Breast epithelium (tissue), 4 donors: ENCODE data around the gene PARP4. TPM values are rescaled to one million over a fixed set of nuclear protein-coding genes. Genes with fewer than 3 reads are reported as not detected.
"Not testable (repeated sequence)": the region's sequence is repeated elsewhere in the genome, so short reads cannot be mapped to it uniquely, and the experiment has no call there.

Source experiments
- DNase-seq, 2 donors: peaks; one replicate each; pipeline ENCODE4 v3.0.0-alpha.2; 2019; ENCODE audit warnings: low spot score in 2 of 2
- H3K27ac ChIP-seq, 2 donors: fragments of 200-600 bp; sonication (generic) in 1 of 2; one replicate each; pipeline ENCODE4 v1.5.1; 2016 to 2019; ENCODE audit warnings: mild to moderate bottlenecking in 1 of 2
- H3K27me3 ChIP-seq, 2 donors: fragments of 200-600 bp; sonication (generic) in 1 of 2; one replicate each; pipeline versions ENCODE4 v1.5.1 to v1.6.0; 2017 to 2019; ENCODE audit warnings: control low read depth in 1 of 2, mild to moderate bottlenecking in 1 of 2
- H3K36me3 ChIP-seq: fragments of 200-600 bp; one replicate; pipeline ENCODE4 v1.5.1; 2019
- H3K4me1 ChIP-seq, 2 donors: fragments of 200-600 bp; sonication (generic); one replicate each; pipeline ENCODE4 v1.5.1; 2016 to 2019; ENCODE audit warnings: control low read depth in 1 of 2
- H3K4me3 ChIP-seq, 3 donors: fragments of 200-600 bp; sonication (generic); 1 replicate in 2 of 3; 2 replicates in 1 of 3; pipeline ENCODE4 v1.5.1; 2016 to 2019; ENCODE audit warnings: mild to moderate bottlenecking in 3 of 3, moderate library complexity in 2 of 3
- H3K9me3 ChIP-seq, 2 donors: fragments of 200-600 bp; sonication (generic) in 1 of 2; one replicate each; pipeline ENCODE4 v1.5.1; 2016 to 2019; ENCODE audit warnings: control low read depth in 1 of 2
- POLR2A ChIP-seq: fragments of 450-650 bp; IDR thresholded peaks from one replicate; pipeline ENCODE4 v1.6.1; 2016; ENCODE audit warnings: antibody characterized with exemption, mild to moderate bottlenecking, moderate library complexity
- POLR2AphosphoS5 ChIP-seq, 3 donors: sonication (generic); formaldehyde crosslinking; IDR thresholded peaks; one replicate each; pipeline ENCODE4 v1.6.1; 2017; ENCODE audit warnings: antibody characterized with exemption in 3 of 3
- intact Hi-C: fragments of 100-400 bp; cut with DNase I; formaldehyde crosslinking; loops from one replicate; pipeline ENCODE4 v1.15.1; 2023; ENCODE audit warnings: low total_unique reads
- total RNA-seq, 3 donors: library from RNA; depleted of rRNA; stranded (reverse); fragments of >200 nt; gene quantifications; one replicate each; pipeline ENCODE4 v1.1.0, GENCODE V29; 2016
- TF ChIP-seq, protein P1 (sequence below), 3 donors: fragments of 450-650 bp; IDR thresholded peaks; one replicate each; pipeline ENCODE4 v1.5.1; 2016 to 2017; ENCODE audit warnings: antibody characterized with exemption in 3 of 3, mild to moderate bottlenecking in 3 of 3, moderate library complexity in 3 of 3

PARP4 gene
- total RNA-seq, 3 donors from 2014 or later, result 54.1 to 67.0 (median 62.5) TPM

GRCh38 chr13:24511019-24511815 lies 1.4 kb downstream of the PARP4 start:
- intact Hi-C loops, result no loop called here
- Histone ChIP-seq H3K27me3 (no peaks in the 10 kb centered on the region), H3K4me3 (peak overlapping the region; percentile 78 to 94 (median 90)), H3K27ac (peak overlapping the region; percentile 93 to 99), H3K4me1 (no peaks in the 10 kb centered on the region), H3K36me3 (no peaks in the 10 kb centered on the region), H3K9me3 (no peaks in the 10 kb centered on the region)
- peak in 1 of 2 donors; percentile 22 for DNase-seq
- TF ChIP-seq, protein P1, sequence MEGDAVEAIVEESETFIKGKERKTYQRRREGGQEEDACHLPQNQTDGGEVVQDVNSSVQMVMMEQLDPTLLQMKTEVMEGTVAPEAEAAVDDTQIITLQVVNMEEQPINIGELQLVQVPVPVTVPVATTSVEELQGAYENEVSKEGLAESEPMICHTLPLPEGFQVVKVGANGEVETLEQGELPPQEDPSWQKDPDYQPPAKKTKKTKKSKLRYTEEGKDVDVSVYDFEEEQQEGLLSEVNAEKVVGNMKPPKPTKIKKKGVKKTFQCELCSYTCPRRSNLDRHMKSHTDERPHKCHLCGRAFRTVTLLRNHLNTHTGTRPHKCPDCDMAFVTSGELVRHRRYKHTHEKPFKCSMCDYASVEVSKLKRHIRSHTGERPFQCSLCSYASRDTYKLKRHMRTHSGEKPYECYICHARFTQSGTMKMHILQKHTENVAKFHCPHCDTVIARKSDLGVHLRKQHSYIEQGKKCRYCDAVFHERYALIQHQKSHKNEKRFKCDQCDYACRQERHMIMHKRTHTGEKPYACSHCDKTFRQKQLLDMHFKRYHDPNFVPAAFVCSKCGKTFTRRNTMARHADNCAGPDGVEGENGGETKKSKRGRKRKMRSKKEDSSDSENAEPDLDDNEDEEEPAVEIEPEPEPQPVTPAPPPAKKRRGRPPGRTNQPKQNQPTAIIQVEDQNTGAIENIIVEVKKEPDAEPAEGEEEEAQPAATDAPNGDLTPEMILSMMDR (IDR thresholded peaks at IDR 0.05), result no peak
- no peak for TF ChIP-seq POLR2A
- no peak for TF ChIP-seq POLR2AphosphoS5 (IDR thresholded peaks at IDR 0.05)

DNA sequence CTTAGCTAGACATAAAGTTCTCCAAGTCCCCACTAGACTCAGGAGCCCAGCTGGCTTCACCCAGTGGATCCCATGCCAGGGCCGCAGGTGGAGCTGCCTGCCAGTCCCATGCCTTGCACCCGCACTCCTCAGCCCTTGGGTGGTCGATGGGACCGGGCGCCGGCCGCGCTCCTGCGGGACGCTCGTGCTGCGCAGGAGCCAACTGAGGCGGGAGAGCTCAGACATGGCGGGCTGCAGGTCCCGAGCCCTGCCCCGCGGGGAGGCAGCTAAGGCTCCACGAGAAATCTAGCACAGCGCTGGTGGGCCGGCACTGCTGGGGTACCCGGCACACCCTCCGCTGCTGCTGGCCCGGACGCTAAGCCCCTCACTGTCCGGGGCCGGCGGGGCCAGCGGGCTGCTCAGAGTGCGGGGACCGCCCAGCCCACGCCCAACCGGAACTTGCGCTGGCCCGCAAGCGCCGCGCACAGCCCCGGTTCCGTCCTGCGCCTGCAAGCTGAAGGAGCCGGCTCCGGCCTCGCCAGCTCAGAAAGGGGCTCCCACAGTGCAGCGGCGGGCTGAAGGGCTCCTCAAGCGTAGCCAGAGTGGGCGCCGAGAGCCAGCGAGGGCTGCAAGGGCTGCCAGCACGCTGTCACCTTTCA lies 5.8 kb downstream of the PARP4 start:
- intact Hi-C loops, result no loop called here

GRCh38 chr13:24506283-24506682 lies 6.3 kb downstream of the PARP4 start:
- H3K4me1 ChIP-seq, intact Hi-C loops, DNase-seq, H3K4me3 ChIP-seq, H3K36me3 ChIP-seq, H3K9me3 ChIP-seq, H3K27ac ChIP-seq, H3K27me3 ChIP-seq: not testable (repeated sequence)

More for the DNA sequence above, 5.8 kb downstream of the PARP4 start:
- TF ChIP-seq, protein P1 (IDR thresholded peaks at IDR 0.05), result no peak
- no peak for TF ChIP-seq POLR2AphosphoS5 (IDR thresholded peaks at IDR 0.05)
- TF ChIP-seq POLR2A, result no peak
- H3K9me3 ChIP-seq, result no peaks in the 10 kb centered on the region
- no peaks in the 10 kb centered on the region for H3K27me3 ChIP-seq
- DNase-seq, result no peak
- no peaks in the 10 kb centered on the region for H3K4me1 ChIP-seq
- no peak overlapping the region for H3K4me3 ChIP-seq
- H3K36me3 ChIP-seq, result no peaks in the 10 kb centered on the region
- H3K27ac ChIP-seq, result no peak overlapping the region

- H3K36me3 ChIP-seq, result no peaks in the 10 kb centered on the region
- H3K27ac ChIP-seq, result no peak overlapping the region
- TF ChIP-seq, protein P1 (IDR thresholded peaks at IDR 0.05), result no peak
- no peak for TF ChIP-seq POLR2AphosphoS5 (IDR thresholded peaks at IDR 0.05)
- TF ChIP-seq POLR2A, result no peak
- no peak for DNase-seq
- H3K4me1 ChIP-seq, result no peaks in the 10 kb centered on the region
- intact Hi-C loops, result no loop called here
- no peaks in the 10 kb centered on the region for H3K9me3 ChIP-seq
- H3K27me3 ChIP-seq, result no peaks in the 10 kb centered on the region
- no peak overlapping the region for H3K4me3 ChIP-seq
These were observed 6.8 kb downstream of the PARP4 start for GRCh38 chr13:24505756-24506155.

DNA sequence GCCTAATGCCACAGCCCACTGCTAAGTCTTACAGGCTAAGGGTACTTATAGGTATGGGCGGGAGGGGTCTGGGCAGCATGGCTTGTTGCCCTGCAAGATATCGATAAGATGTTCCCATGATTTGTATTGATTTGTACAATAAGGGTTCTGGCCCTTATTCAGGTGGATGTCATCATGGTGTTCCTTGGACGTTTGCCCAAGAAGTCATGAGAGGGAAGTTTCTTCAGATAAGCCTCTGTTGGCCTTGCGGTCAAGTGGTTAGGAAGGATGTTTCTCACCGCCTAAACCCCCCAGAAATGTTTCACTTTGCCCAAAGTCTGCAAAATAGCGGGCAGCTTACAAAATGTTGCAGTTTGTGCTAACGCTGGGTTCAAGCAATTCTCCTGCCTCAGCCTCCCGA lies 7.3 kb downstream of the PARP4 start:
- intact Hi-C loops, result no loop called here
- Histone ChIP-seq H3K27me3 (no peaks in the 10 kb centered on the region), H3K27ac (no peak overlapping the region), H3K4me3 (no peak overlapping the region), H3K36me3 (no peaks in the 10 kb centered on the region), H3K4me1 (no peaks in the 10 kb centered on the region), H3K9me3 (no peaks in the 10 kb centered on the region)
- no peak for DNase-seq
- TF ChIP-seq POLR2A, result no peak

DNA sequence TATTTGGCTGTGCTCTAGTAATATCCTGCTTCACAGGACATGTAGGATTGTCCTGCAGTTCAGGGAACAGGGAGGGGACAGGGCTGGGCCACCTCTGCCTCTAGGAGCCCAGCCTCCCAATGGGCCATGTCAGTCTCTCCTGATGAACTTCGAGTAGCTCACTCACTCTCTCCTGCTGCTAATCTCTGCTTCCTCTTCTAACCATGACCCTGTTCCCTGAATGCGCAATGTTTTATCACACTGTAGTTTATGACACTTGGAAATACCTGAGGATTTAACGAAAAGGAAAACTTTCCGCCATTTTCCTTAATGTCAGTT lies 9.2 kb downstream of the PARP4 start:
- no peaks in the 10 kb centered on the region for H3K4me1 ChIP-seq
- no peaks in the 10 kb centered on the region for H3K36me3 ChIP-seq
- TF ChIP-seq POLR2A (no peak), POLR2AphosphoS5 (IDR thresholded peaks at IDR 0.05) (no peak)
- TF ChIP-seq, protein P1 (IDR thresholded peaks at IDR 0.05), result no peak
- H3K27me3 ChIP-seq, result no peaks in the 10 kb centered on the region
- no peak overlapping the region for H3K4me3 ChIP-seq
- intact Hi-C loops, result no loop called here
- no peaks in the 10 kb centered on the region for H3K9me3 ChIP-seq
- no peak overlapping the region for H3K27ac ChIP-seq
- no peak for DNase-seq
